Ishikawa (cell line): ENCODE results near the gene ARHGAP42.

Source experiments
- CEBPB ChIP-seq: IDR thresholded peaks from 2 replicates; pipeline ENCODE4 v1.6.1; 2012
- CREB1 ChIP-seq: IDR thresholded peaks from 2 replicates; pipeline ENCODE4 v1.6.1; 2012; ENCODE audit warnings: low read depth
- EGR1 ChIP-seq: IDR thresholded peaks from 2 replicates; pipeline ENCODE4 v1.6.1; 2012
- EP300 ChIP-seq: IDR thresholded peaks from 2 replicates; pipeline ENCODE4 v1.6.1; 2012; ENCODE audit warnings: borderline replicate concordance
- FOXM1 ChIP-seq: IDR thresholded peaks from 2 replicates; pipeline ENCODE4 v1.6.1; 2012; ENCODE audit warnings: low read depth, borderline replicate concordance
- MAX ChIP-seq: IDR thresholded peaks from 2 replicates; pipeline ENCODE4 v1.6.1; 2012
- NFIC ChIP-seq: IDR thresholded peaks from 2 replicates; pipeline ENCODE4 v1.6.1; 2012
- RAD21 ChIP-seq: IDR thresholded peaks from 2 replicates; pipeline ENCODE4 v1.6.1; 2012; ENCODE audit warnings: low read depth
- REST ChIP-seq: IDR thresholded peaks from 2 replicates; pipeline ENCODE4 v1.6.1; 2012; ENCODE audit warnings: low read depth, mild to moderate bottlenecking
- TAF1 ChIP-seq: IDR thresholded peaks from 2 replicates; pipeline ENCODE4 v1.6.1; 2012; ENCODE audit warnings: low read depth, mild to moderate bottlenecking
- TCF12 ChIP-seq: IDR thresholded peaks from 2 replicates; pipeline ENCODE4 v1.6.1; 2012; ENCODE audit warnings: low read depth
- TEAD4 ChIP-seq: IDR thresholded peaks from 2 replicates; pipeline ENCODE4 v1.6.1; 2012
- YY1 ChIP-seq: IDR thresholded peaks from 2 replicates; pipeline ENCODE4 v1.6.1; 2012; ENCODE audit warnings: low read depth
- ZBTB7A ChIP-seq: IDR thresholded peaks from 2 replicates; pipeline ENCODE4 v1.6.1; 2012; ENCODE audit warnings: low read depth
- TF ChIP-seq, protein P1 (sequence below): IDR thresholded peaks from 2 replicates; pipeline ENCODE4 v1.6.1; 2012

The ARHGAP42 gene

DNA sequence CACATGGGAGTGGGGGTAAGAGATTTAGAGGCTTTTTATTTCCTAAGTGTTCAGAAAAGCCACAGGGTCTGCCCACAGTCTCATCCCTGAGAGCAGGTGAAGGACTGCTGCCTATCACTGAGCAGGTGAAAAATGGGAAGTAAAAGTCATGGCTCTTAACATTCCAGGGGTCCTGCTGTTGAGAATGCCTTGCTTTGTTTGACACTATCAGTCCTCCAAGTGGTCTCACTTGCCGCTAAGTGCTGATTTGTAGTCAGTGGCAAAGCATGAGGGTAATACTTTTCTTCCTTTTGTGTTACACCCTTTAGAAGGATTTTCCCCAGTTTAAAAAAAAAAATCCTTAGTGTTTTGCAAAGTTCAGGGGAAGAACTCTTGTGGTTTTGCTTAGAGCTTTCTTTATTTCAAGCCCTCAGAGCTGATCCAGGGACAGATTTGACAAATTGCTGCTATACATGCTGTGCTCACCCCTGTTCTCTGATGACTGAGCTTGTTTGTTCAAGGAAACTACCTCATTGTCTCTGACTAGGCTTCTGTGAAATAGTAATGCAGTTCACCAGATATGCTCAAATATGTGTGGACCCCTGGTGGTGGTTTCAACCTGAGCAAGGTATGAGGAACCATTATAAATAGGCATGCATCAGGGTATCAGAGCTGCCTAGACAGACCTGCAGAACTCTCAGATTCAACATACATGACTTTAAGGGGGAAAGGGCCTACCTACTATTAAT, 141.0 kb downstream of the ARHGAP42 start:
- TF ChIP-seq TEAD4: peak; percentile 89
- no peak for TF ChIP-seq ZBTB7A
- peak; percentile 57; the same call in 1 of the 2 replicates for TF ChIP-seq FOXM1
- peak; percentile 37; the same call in 1 of the 2 replicates for TF ChIP-seq YY1
- TF ChIP-seq CEBPB: peak; percentile 60; the same call in 1 of the 2 replicates
- TF ChIP-seq MAX: peak; percentile 49; the same call in 1 of the 2 replicates
- TF ChIP-seq NFIC: peak; percentile 87
- peak; percentile 31 for TF ChIP-seq RAD21
- TF ChIP-seq EP300: peak; percentile 89
- TF ChIP-seq CREB1: no peak
- TF ChIP-seq TCF12: peak; percentile 94

GRCh38 chr11:100830274-100830673, 143.2 kb downstream of the ARHGAP42 start:
- no peak for TF ChIP-seq TCF12
- TF ChIP-seq MAX: peak; percentile 27
- no peak for TF ChIP-seq EGR1
- no peak for TF ChIP-seq CREB1
- TF ChIP-seq FOXM1: no peak
- TF ChIP-seq ZBTB7A: no peak
- TF ChIP-seq, protein P1, sequence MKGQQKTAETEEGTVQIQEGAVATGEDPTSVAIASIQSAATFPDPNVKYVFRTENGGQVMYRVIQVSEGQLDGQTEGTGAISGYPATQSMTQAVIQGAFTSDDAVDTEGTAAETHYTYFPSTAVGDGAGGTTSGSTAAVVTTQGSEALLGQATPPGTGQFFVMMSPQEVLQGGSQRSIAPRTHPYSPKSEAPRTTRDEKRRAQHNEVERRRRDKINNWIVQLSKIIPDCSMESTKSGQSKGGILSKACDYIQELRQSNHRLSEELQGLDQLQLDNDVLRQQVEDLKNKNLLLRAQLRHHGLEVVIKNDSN: no peak
- TF ChIP-seq REST: no peak
- TF ChIP-seq TEAD4: peak; percentile 51; the same call in 1 of the 2 replicates
- peak; percentile 42; the same call in 1 of the 2 replicates for TF ChIP-seq NFIC
- no peak for TF ChIP-seq YY1
- peak; percentile 46 for TF ChIP-seq EP300
- no peak for TF ChIP-seq TAF1
- TF ChIP-seq CEBPB: no peak
- TF ChIP-seq RAD21: no peak

DNA sequence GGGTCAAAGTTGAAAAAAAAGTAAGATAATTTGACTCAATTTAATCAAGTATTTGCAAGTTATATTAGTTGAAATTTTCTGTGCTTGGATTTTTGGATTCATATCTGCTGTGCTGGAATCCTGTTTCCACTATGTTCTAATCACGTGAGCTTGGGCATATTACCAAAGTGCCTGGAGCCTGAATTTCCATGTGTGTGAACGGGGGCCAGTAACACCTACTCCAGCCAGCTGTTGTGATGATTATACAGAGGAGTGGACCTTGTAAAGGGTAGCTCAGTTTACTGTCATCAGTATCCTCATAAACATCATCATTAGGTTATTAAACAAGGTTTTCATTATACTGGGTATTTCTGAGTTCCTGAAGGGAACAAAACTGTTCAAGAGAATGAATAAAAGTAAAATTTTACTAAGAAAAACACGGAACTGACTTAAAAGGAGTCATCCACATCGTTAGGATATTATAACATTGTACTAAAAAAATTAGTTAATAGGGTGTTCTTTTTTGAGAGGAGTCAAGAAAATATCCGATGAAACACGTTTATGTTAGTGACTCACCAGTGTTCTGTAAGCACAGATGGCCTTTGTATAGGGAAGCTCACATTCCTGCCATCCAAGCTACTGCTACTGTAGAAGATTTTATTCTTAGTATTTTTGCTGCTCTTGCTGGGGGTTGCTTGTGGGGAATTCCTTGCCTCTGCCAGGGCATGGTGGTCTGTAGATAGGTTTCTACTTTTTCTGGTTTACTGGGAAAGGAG, 144.1 kb downstream of the ARHGAP42 start:
- TF ChIP-seq REST: no peak
- TF ChIP-seq TEAD4: 0 out of 2 replicates have a peak, but pooled peaks have one; percentile 9
- TF ChIP-seq, protein P1: peak; percentile 53; the same call in 1 of the 2 replicates

GRCh38 chr11:100831929-100832494, 144.9 kb downstream of the ARHGAP42 start:
- no peak for TF ChIP-seq MAX
- TF ChIP-seq, protein P1: no peak
- no peak for TF ChIP-seq EGR1
- no peak for TF ChIP-seq EP300
- no peak for TF ChIP-seq CEBPB
- no peak for TF ChIP-seq REST
- TF ChIP-seq NFIC: no peak
- no peak for TF ChIP-seq TEAD4
- TF ChIP-seq CREB1: no peak
- no peak for TF ChIP-seq TCF12
- no peak for TF ChIP-seq YY1
- TF ChIP-seq ZBTB7A: no peak
- no peak for TF ChIP-seq RAD21
